ENCODE measurements around the gene COL4A3. TPM values are rescaled to one million over a fixed set of nuclear protein-coding genes. Genes with fewer than 3 reads are reported as not detected.
A peak's percentile ranks its signal among the peaks of the same experiment; 100 is the strongest.

COL4A3 gene
- total and polyA plus RNA-seq, 8 donors = 4.3 to 43.3 (median 11.6) TPM

- H3K9me3 ChIP-seq = no peaks in the 10 kb centered on the region
- TF ChIP-seq CTCF (IDR thresholded peaks at IDR 0.05) = no peak
- H3K36me3 ChIP-seq = no peaks in the 10 kb centered on the region
- DNase-seq (no peak), ATAC-seq (no peak)
- no peaks in the 10 kb centered on the region for H3K4me1 ChIP-seq
- no peak overlapping the region for H3K4me3 ChIP-seq
- intact Hi-C loops (cut with DNase I) = no loop called here
- H3K27me3 ChIP-seq = no peaks in the 10 kb centered on the region
- no peak overlapping the region for H3K27ac ChIP-seq
Observed at GRCh38 chr2:227182765-227183164, 18.3 kb downstream of the COL4A3 start.

DNA sequence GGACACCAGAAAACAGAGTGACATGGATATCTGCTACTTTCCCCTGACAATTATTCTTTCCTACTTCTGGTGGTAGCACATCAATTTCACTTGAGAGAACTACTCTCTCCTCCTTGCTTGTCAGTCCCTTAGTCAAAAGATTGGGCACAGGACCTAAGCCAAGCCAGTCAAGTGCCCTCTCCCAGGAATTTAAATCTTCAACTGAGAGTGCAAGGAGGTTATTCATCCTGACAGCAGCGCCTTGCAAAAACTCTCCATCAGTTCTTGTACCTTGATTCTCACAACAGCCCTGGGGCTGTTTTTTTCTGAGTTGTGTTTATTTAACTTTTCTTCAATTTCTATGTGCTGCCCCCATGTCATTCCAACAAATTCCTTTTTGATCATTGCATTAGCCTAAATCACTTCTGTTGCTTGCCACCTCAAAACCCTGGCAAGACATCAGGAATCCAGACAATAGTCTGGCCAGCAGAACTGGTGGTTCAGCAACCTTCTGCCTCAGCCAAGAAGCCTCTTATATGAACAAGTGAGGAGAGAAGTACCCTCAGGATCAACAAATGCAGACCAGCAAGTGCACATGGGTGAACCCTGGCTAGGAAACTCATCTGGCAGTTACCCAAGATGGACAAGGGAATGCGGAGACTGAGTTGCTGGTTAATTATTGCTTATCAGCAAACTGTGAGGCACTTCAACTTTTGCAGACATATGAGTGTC is 19.4 kb downstream of the COL4A3 start:
- H3K9me3 ChIP-seq = no peaks in the 10 kb centered on the region
- H3K4me1 ChIP-seq = no peaks in the 10 kb centered on the region
- no peaks in the 10 kb centered on the region for H3K27me3 ChIP-seq
- no peak for TF ChIP-seq CTCF (IDR thresholded peaks at IDR 0.05)
- H3K36me3 ChIP-seq = no peaks in the 10 kb centered on the region
- ATAC-seq (peak; percentile 79), DNase-seq (peak in 2 of 4 donors; percentile 35 to 71)
- intact Hi-C loops (cut with DNase I) = no loop called here
- no peak overlapping the region for H3K4me3 ChIP-seq
- peak overlapping the region in 1 of 2 donors; percentile 34 for H3K27ac ChIP-seq

DNA sequence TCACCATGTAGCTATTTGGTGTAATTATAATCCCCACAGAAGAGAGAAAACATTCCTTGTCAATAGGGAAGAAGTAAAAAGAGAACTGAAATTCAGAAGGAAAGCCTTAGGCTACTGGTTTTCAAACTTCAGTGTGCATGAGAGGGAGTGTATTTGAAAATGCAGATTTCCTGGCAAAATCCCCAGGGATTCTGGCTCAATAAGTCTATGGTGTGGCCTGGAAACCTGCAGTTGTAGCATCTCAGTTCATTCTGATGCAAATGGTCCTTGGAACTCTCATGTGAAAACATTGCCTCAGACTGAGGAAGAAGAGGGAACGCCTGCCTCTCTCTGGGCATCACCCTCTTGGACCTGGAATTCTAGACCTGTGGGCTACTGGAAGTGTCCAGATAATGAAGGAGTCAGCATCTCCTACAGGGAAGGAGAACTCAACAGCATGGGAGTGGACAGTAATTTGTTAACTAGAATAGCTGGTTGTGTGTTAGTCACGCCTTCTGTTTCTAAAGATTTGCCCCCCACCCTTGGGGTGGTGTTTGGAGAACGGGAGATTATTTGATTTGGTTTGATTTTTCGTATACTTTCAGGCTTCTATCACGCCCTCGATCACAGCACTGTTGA is 21.3 kb downstream of the COL4A3 start:
- Histone ChIP-seq H3K4me3 (no peak overlapping the region), H3K36me3 (no peaks in the 10 kb centered on the region), H3K4me1 (no peaks in the 10 kb centered on the region), H3K9me3 (no peaks in the 10 kb centered on the region), H3K27ac (peak overlapping the region in 1 of 2 donors; percentile 1), H3K27me3 (no peaks in the 10 kb centered on the region)
- ATAC-seq = no peak
- DNase-seq = no peak
- intact Hi-C loops (cut with DNase I) = no loop called here
- no peak for TF ChIP-seq CTCF (IDR thresholded peaks at IDR 0.05)

DNA sequence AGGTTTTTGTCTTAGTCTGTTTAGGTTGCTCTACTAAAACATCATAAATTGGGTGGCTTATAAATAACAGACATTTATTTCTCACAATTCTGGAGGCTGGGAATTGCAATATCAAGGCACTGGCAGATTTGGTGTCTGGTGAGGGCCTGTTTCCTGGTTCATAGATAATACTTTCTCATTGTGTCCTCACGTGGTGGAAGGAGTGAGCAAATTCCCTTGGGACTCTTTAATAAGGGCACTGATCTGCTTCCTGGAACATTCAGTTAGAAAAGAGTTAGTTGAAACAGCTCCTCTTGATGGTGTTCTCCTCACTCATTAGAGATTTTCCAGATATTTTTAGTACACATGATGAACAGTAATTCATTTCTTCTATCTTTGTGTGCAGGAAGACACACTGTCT is 22.3 kb downstream of the COL4A3 start:
- no peak overlapping the region for H3K27ac ChIP-seq
- no peaks in the 10 kb centered on the region for H3K27me3 ChIP-seq
- no peaks in the 10 kb centered on the region for H3K36me3 ChIP-seq
- DNase-seq (no peak), ATAC-seq (no peak)
- no peaks in the 10 kb centered on the region for H3K4me1 ChIP-seq
- intact Hi-C loops (cut with DNase I) = no loop called here
- no peak overlapping the region for H3K4me3 ChIP-seq
- no peak for TF ChIP-seq CTCF (IDR thresholded peaks at IDR 0.05)
- no peaks in the 10 kb centered on the region for H3K9me3 ChIP-seq

GRCh38 chr2:227188292-227188691 is 23.9 kb downstream of the COL4A3 start:
- Histone ChIP-seq H3K36me3 (no peaks in the 10 kb centered on the region), H3K27me3 (no peaks in the 10 kb centered on the region), H3K4me3 (no peak overlapping the region), H3K9me3 (no peaks in the 10 kb centered on the region), H3K4me1 (no peaks in the 10 kb centered on the region), H3K27ac (peak overlapping the region in 1 of 2 donors; percentile 39)
- ATAC-seq (peak; percentile 72), DNase-seq (peak in 2 of 4 donors; percentile 34 to 47)
- intact Hi-C loops (cut with DNase I) = no loop called here
- no peak for TF ChIP-seq CTCF (IDR thresholded peaks at IDR 0.05)

Data from left lung (tissue), 10 donors.